ENCODE measurements around the gene VPS11.
A peak's percentile ranks its signal among the peaks of the same experiment; 100 is the strongest.

Gene VPS11

DNA sequence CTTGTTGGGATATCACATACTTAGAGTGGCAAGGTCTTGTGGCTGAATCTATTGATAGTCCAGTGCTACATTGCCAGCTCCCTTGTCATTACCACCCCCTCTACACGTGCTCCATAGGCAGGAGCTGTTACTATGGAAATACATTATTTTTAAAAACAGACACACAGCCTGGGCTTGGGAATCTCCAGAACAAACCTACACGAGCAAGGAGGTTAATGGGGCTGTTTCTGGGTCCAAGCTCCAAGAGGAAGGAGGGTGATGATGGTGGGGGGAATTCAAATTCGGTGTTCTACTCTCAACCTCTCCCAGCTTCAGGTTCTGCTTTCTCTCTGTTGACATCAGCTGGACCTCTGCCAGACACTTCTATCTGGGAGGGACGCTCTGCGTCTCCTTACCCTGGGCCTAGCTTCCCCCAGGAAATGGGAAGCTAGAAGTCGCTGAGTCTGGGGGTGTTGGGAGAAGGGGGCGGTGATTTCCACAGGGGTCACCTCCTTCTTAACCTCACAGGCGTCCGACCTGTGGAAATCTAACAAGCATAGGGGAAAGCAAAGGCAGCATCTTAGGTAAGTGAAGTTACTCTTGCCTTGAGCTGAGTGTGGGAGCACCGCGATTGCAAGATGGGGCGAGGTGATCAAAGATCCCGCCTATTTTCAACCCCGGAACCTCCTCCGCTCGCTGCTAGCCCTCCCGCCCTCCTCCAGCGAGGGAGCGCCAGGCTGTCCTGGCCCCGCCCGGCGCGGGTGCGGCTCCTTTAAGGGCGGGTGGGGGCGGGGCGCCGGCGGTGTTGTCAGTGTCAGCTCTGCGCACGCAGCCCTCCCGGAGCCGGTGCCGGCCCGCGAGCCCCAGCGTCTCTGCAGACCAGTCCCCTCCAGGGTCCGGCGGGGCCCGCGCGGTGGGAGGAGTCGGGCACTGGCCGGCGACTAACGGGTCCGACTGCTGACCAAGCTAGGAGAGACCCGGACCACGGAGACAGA is 39.2 kb downstream of the VPS11 start, which contains the start of gene C2CD2L:
TSS of gene C2CD2L (plus strand) at position 781 of the 974 bp plus-strand sequence. CDS start 398 bp downstream, outside the sequence.
- peak; percentile 72 for DNase-seq

DNA sequence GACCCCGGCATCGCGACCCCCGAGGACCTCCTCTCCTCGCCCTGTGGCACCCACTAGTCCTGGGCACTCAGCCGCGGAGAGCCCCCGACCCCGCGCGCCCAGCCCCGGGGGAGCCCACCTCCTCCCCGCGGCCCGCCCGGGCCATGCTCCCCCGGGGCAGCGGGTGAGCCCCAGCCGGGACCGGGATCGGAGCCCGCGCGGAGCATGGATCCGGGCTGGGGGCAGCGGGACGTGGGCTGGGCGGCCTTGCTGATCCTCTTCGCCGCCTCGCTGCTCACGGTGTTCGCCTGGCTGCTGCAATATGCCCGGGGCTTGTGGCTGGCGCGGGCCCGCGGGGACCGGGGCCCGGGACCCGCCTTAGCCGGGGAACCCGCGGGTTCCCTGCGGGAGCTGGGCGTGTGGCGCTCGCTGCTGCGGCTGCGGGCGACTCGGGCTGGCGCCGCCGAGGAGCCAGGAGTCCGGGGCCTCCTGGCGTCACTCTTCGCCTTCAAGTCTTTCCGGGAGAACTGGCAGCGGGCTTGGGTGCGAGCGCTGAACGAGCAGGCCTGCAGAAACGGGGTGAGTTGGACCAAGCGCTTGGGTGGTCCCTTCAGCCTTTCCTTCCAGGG is 40.0 kb downstream of the VPS11 start:
- DNase-seq, result no peak

DNA sequence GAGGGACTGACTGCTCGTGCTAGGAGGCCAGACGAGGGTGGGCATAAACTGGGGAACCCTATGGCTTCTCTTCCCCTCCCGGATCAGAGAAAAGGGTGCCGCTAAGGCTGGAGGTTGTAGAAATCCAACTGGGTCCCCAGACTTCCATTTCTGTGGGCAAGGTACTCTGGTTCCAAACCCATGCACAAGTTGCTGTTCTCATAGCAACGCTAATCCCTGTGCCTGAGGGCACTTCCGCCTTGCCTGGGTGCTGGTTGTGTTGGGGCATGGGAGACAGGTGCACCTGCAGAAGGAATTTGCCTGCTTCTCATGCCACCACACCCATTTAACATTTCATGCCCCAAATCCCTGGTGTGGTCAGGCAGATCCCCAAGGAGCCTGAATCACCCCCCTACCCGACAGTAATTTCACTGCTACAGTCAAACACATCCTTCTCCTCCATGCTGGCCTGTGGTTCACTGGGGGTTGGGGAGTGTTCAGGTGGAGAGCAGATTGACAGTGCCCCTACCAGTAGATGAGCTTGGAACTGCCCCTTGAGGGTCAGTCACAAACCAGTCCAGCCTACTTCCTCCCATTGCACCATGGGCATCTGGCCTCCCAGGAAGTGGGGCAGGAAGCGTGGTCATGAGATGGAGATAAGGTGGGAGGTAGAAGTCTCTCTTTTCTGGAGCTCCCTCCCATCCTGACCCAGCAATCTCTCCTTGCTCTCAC is 40.7 kb downstream of the VPS11 start:
- DNase-seq, result no peak

DNA sequence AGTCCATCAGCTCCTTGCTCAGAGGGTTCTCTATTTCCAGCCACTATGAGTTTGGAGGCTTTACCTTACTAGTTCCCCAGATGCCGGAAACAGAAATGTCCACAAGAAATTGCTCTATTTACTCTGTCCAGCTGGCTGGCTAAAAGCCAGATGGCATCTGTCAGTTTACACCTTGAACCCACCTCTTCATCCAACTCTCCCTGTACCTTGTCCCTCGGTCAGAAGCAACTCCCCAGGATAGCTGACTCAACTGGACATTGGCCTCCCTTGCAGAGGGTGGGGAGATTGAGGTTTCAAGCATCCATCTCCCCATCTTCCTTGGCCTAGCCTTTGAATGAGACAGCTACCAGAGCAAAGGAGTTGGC is 41.2 kb downstream of the VPS11 start:
- no peak for DNase-seq

DNA sequence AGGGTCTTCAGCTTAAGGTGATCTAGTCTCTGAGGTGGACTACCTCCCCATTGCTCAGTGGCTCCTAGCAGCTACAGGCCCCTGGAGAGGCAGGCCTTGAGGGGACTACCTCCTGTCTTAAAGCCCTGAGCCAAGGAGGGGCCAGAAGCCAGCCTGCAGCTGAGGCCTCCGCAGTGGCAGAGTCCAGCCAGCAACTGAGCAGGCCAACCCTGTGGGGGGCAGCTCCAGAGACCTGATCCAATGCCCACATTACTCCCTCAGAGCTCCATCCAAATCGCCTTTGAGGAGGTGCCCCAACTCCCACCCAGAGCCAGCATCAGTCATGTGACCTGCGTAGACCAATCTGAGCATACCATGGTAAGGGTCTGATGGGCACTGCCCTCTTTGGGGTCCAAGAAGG is 42.2 kb downstream of the VPS11 start:
- no peak for DNase-seq

DNA sequence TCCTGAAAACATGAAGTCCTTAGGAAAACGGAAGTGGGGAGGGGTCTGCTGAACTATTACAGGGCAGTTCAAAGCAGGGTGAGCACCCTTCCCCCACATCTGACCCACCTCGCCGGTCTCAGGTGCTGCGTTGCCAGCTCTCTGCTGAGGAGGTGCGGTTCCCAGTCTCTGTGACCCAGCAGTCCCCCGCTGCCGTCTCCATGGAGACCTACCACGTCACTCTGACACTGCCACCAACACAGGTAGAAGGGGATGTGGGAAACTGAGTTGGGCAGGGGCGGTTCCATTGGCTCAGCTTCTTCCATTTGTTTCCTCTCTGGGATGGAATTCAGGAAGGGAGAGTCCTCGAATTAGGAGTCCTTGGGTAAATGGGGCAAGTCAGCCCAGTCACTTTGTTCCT is 42.8 kb downstream of the VPS11 start:
- no peak for DNase-seq

DNA sequence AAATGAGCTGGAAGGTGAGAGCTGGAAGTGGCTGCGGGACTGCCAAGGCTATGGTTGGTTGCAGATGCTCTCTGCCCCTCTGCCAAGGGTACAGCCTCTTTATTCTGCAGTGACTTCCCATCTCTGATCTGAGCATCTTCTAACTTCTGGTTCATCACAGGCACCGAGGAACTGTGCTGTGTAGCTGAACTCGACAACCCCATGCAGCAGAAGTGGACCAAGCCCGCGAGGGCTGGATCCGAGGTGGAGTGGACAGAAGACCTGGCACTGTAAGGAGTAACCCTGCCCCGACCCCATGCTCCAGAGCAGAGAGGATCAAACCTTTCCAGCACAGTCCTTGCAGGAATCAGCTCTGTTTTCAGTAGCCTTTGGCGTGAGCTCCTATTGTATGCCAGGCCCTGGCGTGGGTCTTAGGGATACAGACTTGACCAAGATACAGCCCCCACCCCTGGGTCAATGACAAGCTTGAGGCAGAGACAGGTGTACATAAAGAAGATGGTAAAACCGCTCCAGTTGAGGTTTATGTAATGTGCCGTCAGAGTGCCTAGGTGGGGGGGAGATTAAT is 43.8 kb downstream of the VPS11 start:
- no peak for DNase-seq

DNA sequence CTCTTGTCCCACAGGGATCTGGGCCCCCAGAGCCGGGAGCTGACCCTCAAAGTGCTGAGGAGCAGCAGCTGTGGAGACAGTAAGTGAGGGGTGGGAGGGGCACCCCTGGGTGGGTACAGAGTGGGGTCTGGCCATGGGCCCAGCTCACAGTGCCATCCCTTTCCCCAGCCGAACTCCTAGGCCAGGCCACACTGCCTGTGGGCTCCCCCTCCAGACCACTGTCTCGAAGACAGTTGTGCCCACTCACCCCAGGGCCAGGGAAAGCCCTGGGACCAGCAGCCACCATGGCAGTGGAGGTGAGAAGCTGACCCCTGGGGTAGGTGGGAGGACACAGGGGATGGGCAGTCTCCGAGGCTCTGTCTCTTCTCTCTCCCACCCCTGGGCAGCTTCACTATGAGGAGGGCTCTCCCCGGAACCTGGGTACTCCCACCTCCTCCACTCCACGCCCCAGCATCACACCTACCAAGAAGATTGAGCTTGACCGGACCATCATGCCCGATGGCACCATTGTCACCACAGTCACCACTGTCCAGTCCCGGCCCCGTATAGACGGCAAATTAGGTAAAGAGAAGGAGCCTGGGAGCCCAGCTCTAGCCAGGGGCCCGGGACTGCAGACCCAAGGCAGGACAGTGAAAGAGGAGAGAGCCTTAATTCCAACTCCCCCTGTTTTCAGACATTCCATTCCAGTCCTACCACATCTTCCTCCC is 44.8 kb downstream of the VPS11 start:
- DNase-seq, result no peak

DNA sequence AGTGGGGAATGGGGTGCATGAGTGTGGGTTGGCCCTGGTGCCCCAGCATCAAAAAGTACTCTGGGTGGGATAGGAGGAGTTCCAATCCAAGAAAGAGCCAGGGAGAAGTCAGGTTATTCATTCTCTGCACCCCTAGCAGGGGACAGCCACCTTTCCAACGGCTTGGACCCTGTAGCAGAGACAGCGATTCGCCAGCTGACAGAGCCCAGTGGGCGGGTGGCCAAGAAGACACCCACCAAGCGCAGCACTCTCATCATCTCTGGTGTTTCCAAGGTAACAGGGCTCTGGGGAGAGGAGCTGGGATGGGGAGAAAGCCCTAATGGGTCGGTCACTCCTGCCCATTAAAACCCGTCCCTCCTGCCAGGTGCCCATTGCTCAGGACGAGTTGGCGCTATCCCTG is 46.1 kb downstream of the VPS11 start:
- DNase-seq, result no peak

DNA sequence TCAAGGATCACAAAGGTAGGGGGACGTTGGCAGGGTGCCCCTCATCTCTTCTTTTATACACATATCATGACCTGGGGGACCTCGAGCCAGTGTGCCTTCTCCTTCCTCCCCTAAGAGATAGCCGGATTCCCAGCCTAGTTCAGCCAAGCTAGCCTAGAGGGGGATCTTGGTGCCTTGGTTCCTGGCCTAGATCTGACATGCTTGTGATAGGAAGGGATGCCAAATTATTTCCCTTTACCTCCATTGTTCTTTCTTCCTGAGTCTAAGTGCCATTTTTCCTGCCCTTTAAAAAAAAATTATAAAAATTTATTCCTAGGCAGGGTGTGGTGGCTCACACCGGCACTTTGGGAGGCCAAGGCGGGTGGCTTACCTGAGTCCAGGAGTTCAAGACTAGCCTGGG is 46.7 kb downstream of the VPS11 start:
- no peak for DNase-seq

DNA sequence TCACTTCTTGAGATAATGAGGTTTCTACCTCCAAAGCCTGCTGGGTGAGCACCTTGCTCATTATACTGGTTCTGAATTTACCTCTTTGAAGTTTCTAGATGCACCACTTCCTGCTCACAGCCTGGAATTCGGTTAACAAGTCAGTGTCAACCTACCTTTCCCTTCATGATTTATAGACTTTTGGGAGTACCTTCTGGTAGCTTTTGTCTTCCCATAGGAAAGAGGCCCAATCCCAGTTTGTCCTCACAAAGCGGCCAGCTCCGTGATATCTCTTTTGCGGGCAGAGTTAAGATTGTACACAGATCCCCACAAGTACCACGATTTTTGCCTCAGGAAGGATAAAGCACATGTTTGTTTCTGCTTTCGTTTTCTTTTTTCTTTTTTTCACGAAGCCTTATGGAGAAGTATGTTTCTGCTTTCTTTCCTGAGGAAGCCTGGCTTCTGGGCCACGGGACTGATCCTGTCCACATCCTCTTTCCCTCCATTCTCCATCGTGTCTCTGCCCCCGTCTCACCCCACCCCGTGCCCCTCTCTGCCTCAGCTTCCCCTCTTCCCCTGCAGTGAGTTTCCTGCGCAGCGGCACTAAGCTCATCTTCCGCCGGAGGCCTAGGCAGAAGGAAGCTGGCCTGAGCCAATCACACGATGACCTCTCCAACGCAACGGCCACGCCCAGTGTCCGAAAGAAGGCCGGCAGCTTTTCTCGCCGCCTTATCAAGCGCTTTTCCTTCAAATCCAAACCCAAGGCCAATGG is 48.0 kb downstream of the VPS11 start:
- no peak for DNase-seq

DNA sequence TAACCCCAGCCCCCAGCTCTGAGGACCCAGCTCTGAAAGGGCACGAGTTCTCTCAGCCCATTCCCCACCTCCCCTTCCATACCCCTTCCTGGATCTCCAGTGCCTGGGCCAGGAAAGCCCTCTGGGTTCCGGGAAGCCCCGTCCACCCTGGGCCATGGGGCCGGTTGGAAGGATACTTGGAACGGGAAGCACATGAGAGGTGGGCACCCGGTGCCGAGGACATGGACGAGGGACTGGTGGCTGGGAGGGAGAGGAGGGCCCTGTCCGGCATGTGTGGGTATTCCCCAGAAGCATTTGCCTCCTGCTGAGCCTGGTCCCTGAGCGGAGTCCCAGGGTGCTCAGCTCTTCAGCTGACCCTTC is 48.6 kb downstream of the VPS11 start:
- no peak for DNase-seq

DNA sequence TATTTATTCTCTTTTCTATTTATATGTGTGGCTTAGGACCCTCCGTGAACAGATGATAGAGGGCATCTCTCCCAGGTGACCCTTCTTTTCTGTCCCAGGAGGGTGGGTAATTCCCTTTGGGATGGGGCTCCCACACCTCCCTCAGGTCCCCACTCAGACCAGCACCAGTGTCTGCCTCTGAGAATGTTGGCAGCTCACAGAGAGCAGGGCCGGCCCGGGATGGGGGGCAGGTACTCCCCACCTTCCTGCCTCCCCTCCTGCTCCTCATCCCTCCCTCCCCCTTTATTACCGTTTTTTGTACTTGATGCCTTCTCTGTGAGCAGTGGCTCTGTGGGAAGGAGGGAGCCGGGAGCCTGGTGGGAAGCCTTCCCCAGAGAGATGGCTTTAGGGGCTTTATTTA is 49.0 kb downstream of the VPS11 start:
- no peak for DNase-seq

DNA sequence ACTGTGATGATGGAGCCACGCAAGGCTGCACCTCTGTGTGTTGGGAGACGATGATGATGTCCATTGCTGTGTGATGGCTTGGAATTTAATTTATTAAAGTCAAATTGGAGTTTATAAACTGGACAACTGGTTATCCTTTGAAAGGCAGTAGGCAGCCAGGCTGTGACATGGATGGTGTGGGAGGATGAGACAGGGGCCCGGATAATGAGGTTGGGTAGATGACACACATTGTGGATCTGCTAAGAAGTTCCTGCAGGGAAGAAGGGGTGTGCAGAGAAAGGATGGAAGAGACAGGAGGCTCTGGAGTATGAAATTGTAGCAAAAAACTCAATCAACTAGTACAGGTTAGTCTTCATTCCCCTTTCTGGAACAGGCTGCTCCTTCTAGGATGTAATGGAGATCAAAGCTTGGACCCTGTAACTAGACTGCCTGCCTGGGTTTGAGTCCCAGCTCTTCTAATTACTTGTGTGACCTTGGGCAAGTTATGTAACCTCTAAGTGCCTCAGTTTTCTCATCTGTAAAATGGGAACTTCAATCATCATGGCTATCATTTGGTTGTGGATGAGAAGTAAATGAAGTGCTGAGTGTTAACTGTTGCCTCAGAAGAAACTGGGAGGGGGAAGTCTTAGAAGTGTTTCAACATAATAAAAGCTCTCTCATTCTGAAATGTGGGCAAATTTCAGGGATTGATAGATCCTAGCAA is 49.5 kb downstream of the VPS11 start:
- DNase-seq, result no peak

DNA sequence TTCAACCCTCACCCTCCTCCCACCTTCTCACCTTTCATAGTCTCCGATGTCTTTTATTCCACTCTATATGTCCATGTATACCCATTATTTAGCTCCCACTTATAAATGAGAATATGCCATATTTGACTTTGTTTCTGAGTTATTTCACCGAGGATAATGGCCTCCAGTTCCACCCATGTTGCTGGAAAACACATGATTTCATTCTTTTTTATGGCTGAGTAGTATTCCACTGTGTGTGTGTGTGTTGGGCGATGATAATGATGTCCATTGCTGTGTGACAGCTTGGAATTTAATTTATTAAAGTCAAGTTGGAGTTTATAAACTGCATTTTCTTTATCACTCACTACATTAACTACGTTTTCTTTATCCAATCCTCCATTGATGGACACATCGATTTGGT is 50.6 kb downstream of the VPS11 start:
- DNase-seq, result no peak

DNA sequence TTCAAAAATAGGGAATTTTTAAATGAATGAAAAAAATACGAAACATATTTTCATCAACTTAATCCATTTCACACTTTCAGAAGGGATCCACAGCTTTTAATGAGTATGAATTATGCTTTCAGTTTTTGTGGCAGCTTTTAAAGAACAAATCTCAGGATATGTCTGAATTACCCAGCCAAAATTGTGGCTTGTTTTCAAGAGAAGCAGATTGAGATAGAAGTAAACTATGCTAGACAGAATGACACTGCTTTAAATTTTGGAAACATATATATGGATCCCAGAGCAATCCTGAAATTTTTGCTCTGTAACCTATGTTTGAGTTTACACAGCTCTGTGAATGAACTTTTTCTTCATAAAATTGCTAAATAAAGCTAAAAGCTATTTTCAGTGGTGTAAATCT is 51.3 kb downstream of the VPS11 start:
- no peak for DNase-seq

DNA sequence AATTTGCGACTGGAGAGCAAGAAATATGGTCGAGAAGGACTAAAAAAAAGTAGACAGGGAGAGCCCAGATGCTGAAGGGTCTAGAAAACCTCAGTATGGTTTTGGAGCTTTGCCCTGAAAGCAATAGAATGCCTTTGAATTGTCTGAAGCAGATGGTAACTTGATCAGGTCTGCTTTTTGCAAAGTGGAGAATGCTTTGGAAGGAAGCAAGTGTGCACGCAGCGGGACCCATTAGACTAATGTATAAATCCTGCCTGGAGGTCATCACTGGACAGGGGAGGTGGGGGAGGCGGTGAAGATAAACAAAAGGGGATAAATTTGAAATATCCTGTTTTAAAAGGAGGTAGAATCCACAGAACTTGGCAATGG is 53.0 kb downstream of the VPS11 start:
- no peak for DNase-seq

DNA sequence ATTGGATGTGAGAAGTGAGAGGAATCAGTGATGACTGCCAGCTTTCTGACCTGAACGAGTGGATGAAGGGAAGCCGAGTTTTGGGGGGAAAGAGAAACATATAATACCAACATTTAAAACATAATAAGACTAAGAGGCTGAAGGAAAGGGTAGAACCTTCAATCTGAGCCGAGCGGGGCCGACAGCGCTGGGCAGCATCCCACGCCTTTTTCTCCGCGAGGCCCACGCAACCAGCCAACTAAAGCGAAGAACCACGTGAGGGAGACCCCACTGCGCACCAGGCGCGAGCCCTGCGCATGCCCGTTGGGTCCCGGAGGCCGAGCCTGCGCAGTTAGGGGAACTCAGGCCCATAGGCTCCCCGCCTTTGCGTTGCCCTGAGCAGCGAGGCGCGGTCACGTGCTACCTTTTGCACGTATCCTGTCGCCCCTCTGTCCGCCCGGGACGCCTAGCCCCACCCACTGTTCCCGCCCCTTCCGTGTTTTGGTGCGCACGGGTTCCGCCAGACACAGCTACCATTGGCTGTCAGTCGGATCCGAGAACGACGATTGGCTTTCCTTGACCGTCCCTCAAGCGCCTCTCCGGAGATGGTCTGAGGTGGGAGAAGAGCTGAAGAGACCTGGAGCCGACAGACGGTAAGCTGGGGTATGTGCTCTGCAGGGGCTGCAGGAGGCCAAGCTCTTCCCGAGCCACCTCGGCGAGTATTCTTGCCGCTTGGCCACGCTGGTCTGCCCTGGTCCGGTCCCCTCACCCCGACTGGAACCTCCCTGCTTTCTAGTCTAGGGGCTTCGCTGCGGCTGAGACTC is 53.6 kb downstream of the VPS11 start, which contains the start of gene HINFP:
TSS of gene HINFP (plus strand) at position 573 of the 803 bp plus-strand sequence. CDS start 5,365 bp downstream, outside the sequence.
- DNase-seq, result peak; percentile 95

DNA sequence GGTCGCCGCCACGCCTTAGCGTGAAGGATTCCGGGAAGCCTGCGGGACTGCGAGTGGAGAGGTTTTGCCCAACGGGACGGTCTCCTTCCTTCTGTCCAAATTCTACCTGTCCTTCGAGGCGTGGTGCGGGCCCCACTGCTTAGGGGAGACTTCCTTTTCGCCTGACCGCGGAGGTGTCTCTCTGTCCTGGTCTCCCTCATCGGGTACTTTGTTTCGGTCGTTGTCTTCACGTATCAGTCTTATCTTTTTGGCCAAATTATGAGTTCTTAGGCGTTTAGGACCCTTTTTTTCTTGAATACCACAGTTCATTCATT is 54.1 kb downstream of the VPS11 start:
- DNase-seq, result no peak

DNA sequence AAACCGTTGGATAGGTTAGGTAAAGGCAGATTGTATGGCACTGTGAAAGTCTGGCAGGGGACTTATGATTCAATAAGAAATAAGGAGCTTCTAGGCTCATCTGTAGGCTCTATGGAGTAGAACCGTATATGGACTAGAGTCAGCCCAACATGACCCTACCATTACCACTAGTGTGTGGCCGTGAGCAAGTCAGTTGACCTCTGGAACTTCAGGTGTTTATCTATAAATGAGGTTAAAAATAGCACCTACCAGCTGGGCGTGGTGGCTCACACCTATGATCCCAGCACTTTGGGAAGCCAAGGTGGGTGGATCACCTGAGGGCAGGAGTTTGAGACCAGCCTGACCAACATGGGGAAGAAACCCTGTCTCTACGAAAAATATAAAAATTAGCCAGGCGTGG is 58.2 kb downstream of the VPS11 start:
- DNase-seq, result no peak

Measured in T1000 (cell line).